Activated CD4-positive, alpha-beta T cell treated with anti-CD3 and anti-CD28 coated beads, Interleukin-2, amount 10 ng/mL, durations not matched to agents 24 days and 14 days (primary cell): ENCODE data around the gene TMEM204. TPM values are rescaled to one million over a fixed set of nuclear protein-coding genes. Genes with fewer than 3 reads are reported as not detected.

Experiments used
- DNase-seq: peaks from one replicate; pipeline ENCODE4 v3.0.0; 2022
- H3K27ac Mint-ChIP-seq: one replicate; pipeline ENCODE4 v1.8.0; 2022; ENCODE audit warnings: mild to moderate bottlenecking, mixed read lengths
- H3K27me3 Mint-ChIP-seq: one replicate; pipeline ENCODE4 v1.8.0; 2022; ENCODE audit warnings: mixed read lengths
- H3K36me3 Mint-ChIP-seq: one replicate; pipeline ENCODE4 v1.8.0; 2022; ENCODE audit warnings: low read depth, mild to moderate bottlenecking, mixed read lengths
- H3K4me1 Mint-ChIP-seq: one replicate; pipeline ENCODE4 v1.8.0; 2021; ENCODE audit warnings: mixed read lengths
- H3K4me3 Mint-ChIP-seq: one replicate; pipeline ENCODE4 v1.8.0; 2022; ENCODE audit warnings: mild to moderate bottlenecking, moderate library complexity, mixed read lengths
- H3K9me3 Mint-ChIP-seq: one replicate; pipeline ENCODE4 v1.8.0; 2021; ENCODE audit warnings: mixed read lengths
- intact Hi-C: fragments of 100-400 bp; cut with micrococcal nuclease; formaldehyde crosslinking; loops from one replicate; pipeline ENCODE4 v1.15.1; 2023
- total RNA-seq: library from RNA; stranded (reverse); gene quantifications from 2 replicates; pipeline ENCODE4 v1.2.3, GENCODE V29; 2022

TMEM204 gene
- total RNA-seq, 1 donor from 2014 or later = 20.8 TPM

GRCh38 chr16:1534021-1535020 lies 855 bp downstream of the TMEM204 start:
- Mint-ChIP-seq H3K4me3 (peak overlapping the region; percentile 100), H3K9me3 (no peaks in the 10 kb centered on the region), H3K4me1 (peaks cover 37% of the 10 kb centered on the region), H3K36me3 (peaks cover 34% of the 10 kb centered on the region), H3K27ac (peak overlapping the region; percentile 94), H3K27me3 (no peaks in the 10 kb centered on the region)
- peak; percentile 70 for DNase-seq
- intact Hi-C loops = loop anchor here (1.0 to 2.0 kb wide), 3 partner anchors 9 to 78 kb away; partner anchors contain the start of genes CRAMP1, IFT140 and TELO2

DNA sequence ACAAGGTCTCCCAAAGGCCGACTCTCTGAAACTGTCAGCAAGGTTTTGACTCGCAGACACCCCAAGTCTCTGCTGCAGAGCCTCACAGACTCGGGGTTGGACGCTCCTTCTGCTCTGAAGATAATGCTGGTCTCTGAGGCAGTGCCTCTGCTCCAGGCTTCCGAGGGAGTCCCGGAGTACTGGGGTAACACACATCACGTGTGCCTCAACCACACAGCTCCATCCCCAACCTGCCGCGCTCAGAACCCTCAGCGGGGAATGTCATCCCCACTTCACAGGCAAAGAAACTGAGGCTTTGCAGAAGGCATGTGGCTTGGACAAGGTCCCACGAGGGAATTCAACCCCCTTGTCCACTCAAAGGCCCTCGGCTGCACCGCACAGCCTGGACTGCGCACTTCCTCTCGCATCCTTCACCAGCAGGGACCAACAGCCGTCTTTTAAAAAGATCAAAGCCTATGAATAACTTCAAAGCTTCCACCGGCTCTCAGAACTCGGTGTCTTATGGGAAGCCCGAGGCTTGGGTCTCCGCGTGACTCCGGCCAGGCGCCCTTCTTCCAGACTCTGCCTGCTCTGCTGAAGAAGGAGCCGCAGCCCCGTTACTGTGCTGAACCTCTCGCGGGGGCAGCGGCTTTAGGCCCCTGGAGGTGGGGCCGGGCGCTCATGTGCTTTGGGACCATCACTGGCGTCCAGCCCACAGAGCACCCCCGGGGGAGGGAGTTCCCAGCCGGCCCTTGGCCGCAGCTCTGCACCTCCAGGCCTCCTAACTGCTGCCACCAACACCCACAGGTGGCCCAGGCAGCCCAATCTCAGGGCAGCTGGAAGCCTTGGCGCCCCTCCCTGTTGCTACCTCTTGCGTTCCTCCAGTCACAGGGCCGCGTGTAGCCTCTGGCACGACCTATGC lies 2.2 kb downstream of the TMEM204 start:
- Mint-ChIP-seq H3K4me3 (peak overlapping the region; percentile 100), H3K9me3 (no peaks in the 10 kb centered on the region), H3K4me1 (peaks cover 36% of the 10 kb centered on the region), H3K27ac (peak overlapping the region; percentile 94), H3K36me3 (peaks cover 38% of the 10 kb centered on the region), H3K27me3 (no peaks in the 10 kb centered on the region)
- intact Hi-C loops = loop anchor here (1.0 to 2.0 kb wide), 3 partner anchors 8 to 77 kb away; partner anchors contain the start of genes CRAMP1, IFT140 and TELO2
- peak; percentile 80 for DNase-seq

DNA sequence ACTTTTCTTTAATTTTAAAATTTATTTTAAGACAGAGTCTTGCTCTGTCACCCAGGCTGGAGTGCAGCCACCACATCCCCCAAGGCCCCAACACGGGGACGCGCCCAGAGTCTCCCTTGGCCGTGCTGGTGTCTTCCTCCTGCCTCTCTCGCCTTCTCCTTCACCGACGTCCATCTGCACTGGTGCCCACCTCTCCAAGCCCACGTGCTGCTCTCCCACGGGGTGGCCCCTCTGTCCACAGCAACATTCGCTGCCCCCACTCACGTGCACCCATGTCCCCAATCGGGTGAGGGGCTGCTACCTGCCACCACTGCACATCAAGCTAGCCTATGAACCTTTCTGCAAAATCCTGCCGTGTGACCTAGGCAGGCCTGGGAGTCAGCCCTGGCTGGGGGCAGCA lies 3.1 kb downstream of the TMEM204 start:
- Mint-ChIP-seq H3K4me3 (peak overlapping the region; percentile 100), H3K27me3 (no peaks in the 10 kb centered on the region), H3K36me3 (peaks cover 41% of the 10 kb centered on the region), H3K4me1 (peaks cover 39% of the 10 kb centered on the region), H3K9me3 (no peaks in the 10 kb centered on the region), H3K27ac (peak overlapping the region; percentile 89)
- DNase-seq = no peak
- intact Hi-C loops = no loop called here

DNA sequence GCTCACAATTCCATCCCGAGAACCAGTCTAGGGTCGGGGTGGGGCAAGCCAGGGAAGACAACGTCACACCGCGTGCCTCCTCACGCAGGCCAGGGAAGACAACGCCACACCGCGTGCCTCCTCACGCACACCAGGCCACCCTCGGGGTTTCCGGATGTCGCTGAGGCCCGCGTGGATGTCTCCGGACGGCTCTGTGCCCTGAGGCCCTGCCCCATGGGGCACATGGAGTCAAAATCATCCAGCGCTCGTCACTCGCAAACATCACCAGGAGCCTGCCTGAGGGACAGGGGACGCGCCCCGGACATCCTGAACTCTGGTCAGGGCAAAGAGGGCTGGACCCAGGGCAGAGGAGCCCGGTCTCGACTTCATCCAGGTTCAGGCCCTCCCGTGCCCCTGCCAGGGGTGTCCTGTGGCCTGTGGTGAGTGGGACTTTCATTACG lies 3.7 kb downstream of the TMEM204 start:
- peaks cover 39% of the 10 kb centered on the region for H3K4me1 Mint-ChIP-seq
- peak overlapping the region; percentile 89 for H3K27ac Mint-ChIP-seq
- DNase-seq = no peak
- no peaks in the 10 kb centered on the region for H3K9me3 Mint-ChIP-seq
- peak overlapping the region; percentile 100 for H3K4me3 Mint-ChIP-seq
- H3K36me3 Mint-ChIP-seq = peaks cover 44% of the 10 kb centered on the region
- intact Hi-C loops = no loop called here
- no peaks in the 10 kb centered on the region for H3K27me3 Mint-ChIP-seq

DNA sequence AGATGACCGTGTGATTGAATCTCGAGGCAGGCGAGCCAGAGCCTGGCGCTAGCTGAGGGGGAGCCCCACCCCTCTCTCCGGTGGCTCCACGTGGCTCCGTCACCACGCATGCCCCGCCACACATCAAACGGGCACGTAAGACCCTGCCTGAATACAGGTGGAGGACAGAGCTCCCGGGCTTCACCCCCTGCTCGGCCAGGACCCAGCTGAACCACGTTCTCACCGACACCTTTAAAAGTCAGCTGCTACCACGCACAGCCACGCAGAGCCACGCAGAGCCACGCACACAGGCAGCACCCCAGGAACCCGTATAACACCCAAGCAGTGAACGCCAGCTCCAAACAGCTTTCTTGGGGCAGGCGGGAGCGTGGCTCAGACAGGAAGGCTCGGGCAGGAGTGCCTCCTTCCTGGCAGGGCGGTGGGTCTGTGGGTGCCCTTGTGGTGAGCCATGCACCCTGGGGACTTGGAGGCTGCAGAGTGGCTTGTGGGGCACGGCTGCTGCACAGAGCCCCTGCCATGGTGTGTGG lies 4.4 kb downstream of the TMEM204 start:
- no peaks in the 10 kb centered on the region for H3K27me3 Mint-ChIP-seq
- peaks cover 41% of the 10 kb centered on the region for H3K4me1 Mint-ChIP-seq
- H3K4me3 Mint-ChIP-seq = peak overlapping the region; percentile 100
- H3K36me3 Mint-ChIP-seq = peaks cover 44% of the 10 kb centered on the region
- peak overlapping the region; percentile 89 for H3K27ac Mint-ChIP-seq
- intact Hi-C loops = no loop called here
- peak; percentile 70 for DNase-seq
- H3K9me3 Mint-ChIP-seq = no peaks in the 10 kb centered on the region

GRCh38 chr16:1538804-1539520 lies 5.5 kb downstream of the TMEM204 start:
- intact Hi-C loops = no loop called here
- Mint-ChIP-seq H3K4me3 (peak overlapping the region; percentile 69), H3K4me1 (peaks cover 46% of the 10 kb centered on the region), H3K9me3 (no peaks in the 10 kb centered on the region), H3K36me3 (peaks cover 49% of the 10 kb centered on the region), H3K27ac (peak overlapping the region; percentile 41), H3K27me3 (no peaks in the 10 kb centered on the region)
- DNase-seq = peak; percentile 73

DNA sequence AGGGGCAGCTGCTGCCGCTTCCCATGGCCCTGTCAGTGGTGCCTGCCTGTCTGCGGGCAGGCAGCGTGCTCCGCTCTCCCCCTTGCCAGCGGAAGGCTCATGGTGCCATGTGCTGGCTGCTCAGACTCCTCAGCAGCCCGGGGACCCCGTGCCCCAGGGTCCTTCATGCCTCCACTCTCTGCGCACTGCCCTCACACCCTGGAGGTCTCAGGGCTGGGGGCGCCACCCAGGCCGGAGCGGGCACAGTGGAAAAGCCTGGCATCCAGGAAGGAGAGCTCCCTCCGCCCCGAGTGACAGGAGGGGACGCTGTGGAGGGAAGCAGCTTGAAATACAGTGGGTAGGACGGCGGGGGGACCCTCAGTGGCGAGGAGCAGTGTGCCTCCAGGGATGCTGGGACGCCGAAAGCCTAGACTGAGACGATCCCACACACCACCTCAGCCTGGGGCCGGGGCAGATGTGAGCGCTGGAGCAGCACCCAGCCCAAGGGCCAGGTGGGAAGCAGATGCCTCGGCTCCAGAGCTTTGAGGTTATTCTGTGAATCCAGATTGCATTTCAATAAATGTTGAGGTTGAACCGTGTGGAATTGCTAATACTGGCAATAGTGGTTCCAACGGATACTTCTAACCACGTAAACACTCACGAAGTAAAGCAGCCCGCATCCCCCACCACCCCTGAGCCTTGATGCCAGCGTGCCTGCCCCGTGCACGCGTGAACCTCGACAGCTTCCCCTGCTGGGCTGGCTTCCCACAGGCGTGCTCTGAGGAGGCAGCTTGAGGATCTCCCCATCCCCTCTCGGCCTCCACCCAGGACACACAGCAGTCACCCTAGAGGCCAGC lies 6.5 kb downstream of the TMEM204 start:
- Mint-ChIP-seq H3K27ac (no peak overlapping the region), H3K4me3 (no peak overlapping the region), H3K27me3 (no peaks in the 10 kb centered on the region), H3K9me3 (no peaks in the 10 kb centered on the region), H3K4me1 (peaks cover 48% of the 10 kb centered on the region), H3K36me3 (peaks cover 46% of the 10 kb centered on the region)
- intact Hi-C loops = no loop called here
- no peak for DNase-seq

DNA sequence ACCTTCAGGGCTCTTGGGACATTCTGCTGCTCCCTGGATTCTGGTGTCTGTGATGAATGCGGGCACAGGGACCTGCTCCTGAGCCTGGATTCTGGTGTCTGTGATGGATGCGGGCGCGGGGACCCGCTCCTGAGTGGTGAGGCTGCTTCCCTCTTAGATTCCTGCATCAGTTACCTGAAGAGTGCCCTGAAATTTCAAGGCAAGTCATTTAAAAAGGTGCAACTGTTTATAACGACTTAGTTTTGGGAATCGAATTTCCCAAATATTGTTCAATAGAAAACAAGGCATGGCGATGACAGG lies 7.0 kb downstream of the TMEM204 start:
- Mint-ChIP-seq H3K27me3 (no peaks in the 10 kb centered on the region), H3K4me1 (peaks cover 49% of the 10 kb centered on the region), H3K9me3 (no peaks in the 10 kb centered on the region), H3K27ac (peak overlapping the region; percentile 72), H3K4me3 (no peak overlapping the region), H3K36me3 (peaks cover 43% of the 10 kb centered on the region)
- no peak for DNase-seq
- intact Hi-C loops = no loop called here

- H3K27ac Mint-ChIP-seq = peak overlapping the region; percentile 58
- no peak overlapping the region for H3K4me3 Mint-ChIP-seq
- H3K4me1 Mint-ChIP-seq = peaks cover 50% of the 10 kb centered on the region
- no peaks in the 10 kb centered on the region for H3K9me3 Mint-ChIP-seq
- H3K27me3 Mint-ChIP-seq = no peaks in the 10 kb centered on the region
- peaks cover 44% of the 10 kb centered on the region for H3K36me3 Mint-ChIP-seq
- intact Hi-C loops = loop anchor here (2.0 kb wide), 2 partner anchors 49 to 69 kb away; partner anchors contain the start of gene TELO2
- DNase-seq = no peak
Observed at GRCh38 chr16:1541293-1542165, 8.1 kb downstream of the TMEM204 start.

- intact Hi-C loops = loop anchor here (2.0 kb wide), 2 partner anchors 49 to 69 kb away; partner anchors contain the start of gene TELO2
- H3K27ac Mint-ChIP-seq = peak overlapping the region; percentile 58
- no peak overlapping the region for H3K4me3 Mint-ChIP-seq
Observed at GRCh38 chr16:1542166-1542500, 8.7 kb downstream of the TMEM204 start.

GRCh38 chr16:1542533-1542932 lies 9.1 kb downstream of the TMEM204 start:
- peaks cover 42% of the 10 kb centered on the region for H3K4me1 Mint-ChIP-seq
- intact Hi-C loops = loop anchor here (2.0 kb wide), 2 partner anchors 50 to 68 kb away; partner anchors contain the start of gene TELO2

More at GRCh38 chr16:1542166-1542500, 8.7 kb downstream of the TMEM204 start:
- Mint-ChIP-seq H3K9me3 (no peaks in the 10 kb centered on the region), H3K27me3 (no peaks in the 10 kb centered on the region), H3K4me1 (peaks cover 44% of the 10 kb centered on the region), H3K36me3 (peaks cover 41% of the 10 kb centered on the region)
- DNase-seq = no peak

More at GRCh38 chr16:1542533-1542932, 9.1 kb downstream of the TMEM204 start:
- no peak overlapping the region for H3K4me3 Mint-ChIP-seq
- peak overlapping the region; percentile 88 for H3K27ac Mint-ChIP-seq
- H3K27me3 Mint-ChIP-seq = no peaks in the 10 kb centered on the region
- H3K9me3 Mint-ChIP-seq = no peaks in the 10 kb centered on the region
- H3K36me3 Mint-ChIP-seq = peaks cover 40% of the 10 kb centered on the region
- DNase-seq = no peak
